Transverse colon (tissue), 4 donors: Measurements from ENCODE around the gene PPP1CA.

Experiments used
- CTCF ChIP-seq, 5 experiments: fragments of 200-600 bp in 3 of 5; fragments of 450-650 bp in 2 of 5; sonication (generic) in 3 of 5; IDR thresholded peaks; 1 replicate in 2 of 5; 2 replicates in 3 of 5; pipeline ENCODE4 v1.5.1; 2016 to 2017; ENCODE audit warnings: antibody characterized with exemption in 5 of 5, inconsistent platforms in 3 of 5, mild to moderate bottlenecking in 2 of 5, moderate library complexity in 1 of 5
- EP300 ChIP-seq: sonication (generic); formaldehyde crosslinking; IDR thresholded peaks from one replicate; pipeline ENCODE4 v1.6.1; 2017; ENCODE audit warnings: antibody characterized with exemption, low read depth
- POLR2A ChIP-seq: fragments of 450-650 bp; IDR thresholded peaks from one replicate; pipeline ENCODE4 v1.6.1; 2016; ENCODE audit warnings: antibody characterized with exemption, mild to moderate bottlenecking, moderate library complexity
- POLR2AphosphoS5 ChIP-seq, 3 donors: sonication (generic); formaldehyde crosslinking; IDR thresholded peaks; one replicate each; pipeline ENCODE4 v1.6.1; 2016; ENCODE audit warnings: antibody characterized with exemption in 3 of 3

- TF ChIP-seq CTCF (IDR thresholded peaks at IDR 0.05) (no peak), POLR2A (no peak), POLR2AphosphoS5 (IDR thresholded peaks at IDR 0.05) (no peak), EP300 (no peak)
Observed at GRCh38 chr11:67429038-67429668, 27.5 kb upstream of the PPP1CA start.
